HG03575 (cell line): Measurements from ENCODE around the gene PCK2.
A peak's percentile ranks its signal among the peaks of the same experiment; 100 is the strongest.

Experiments used
- ATAC-seq: cut with Tn5 transposase; IDR thresholded peaks from one replicate; pipeline ENCODE4 v1.9.1; 2021; ENCODE audit not compliant: unreplicated experiment, insufficient number of reproducible peaks, low FRiP score; ENCODE audit errors: extremely low read depth

Gene PCK2

GRCh38 chr14:24110060-24110459, 15.9 kb downstream of the PCK2 start:
- no peak for ATAC-seq

GRCh38 chr14:24110523-24110922, 16.4 kb downstream of the PCK2 start:
- ATAC-seq = no peak

GRCh38 chr14:24113379-24113800, 19.3 kb downstream of the PCK2 start:
- ATAC-seq = no peak

GRCh38 chr14:24113801-24114531, 19.9 kb downstream of the PCK2 start:
- ATAC-seq = peak; percentile 21

GRCh38 chr14:24114532-24115421, 20.7 kb downstream of the PCK2 start, which contains the start of the genes DCAF11 and NRL:
Gene DCAF11, plus strand, starts transcription at chr14:24114777. Its CDS starts 818 bp downstream, at chr14:24115595.
Gene NRL, minus strand, starts transcription at chr14:24114949. Its CDS starts 32,101 bp downstream, at chr14:24082848.
- peak; percentile 52 for ATAC-seq

GRCh38 chr14:24115422-24116127, 21.5 kb downstream of the PCK2 start:
- no peak for ATAC-seq

GRCh38 chr14:24116128-24116814, 22.2 kb downstream of the PCK2 start:
- ATAC-seq = no peak

- ATAC-seq = no peak
These were observed 23.1 kb downstream of the PCK2 start for GRCh38 chr14:24117179-24117578.

- ATAC-seq = no peak
These were observed 25.6 kb downstream of the PCK2 start for GRCh38 chr14:24119691-24120090.

GRCh38 chr14:24121210-24121609, 27.1 kb downstream of the PCK2 start:
- ATAC-seq = no peak

GRCh38 chr14:24122416-24122815, 28.3 kb downstream of the PCK2 start:
- ATAC-seq = no peak

GRCh38 chr14:24122898-24123297, 28.8 kb downstream of the PCK2 start:
- ATAC-seq = no peak

GRCh38 chr14:24123424-24124417, 29.6 kb downstream of the PCK2 start:
- ATAC-seq = no peak

GRCh38 chr14:24126939-24127338, 32.8 kb downstream of the PCK2 start:
- no peak for ATAC-seq

- no peak for ATAC-seq
These were observed 33.6 kb downstream of the PCK2 start for GRCh38 chr14:24127673-24128072.

- ATAC-seq = no peak
These were observed 35.4 kb downstream of the PCK2 start for GRCh38 chr14:24129410-24129998.

GRCh38 chr14:24130380-24130716, 36.2 kb downstream of the PCK2 start, which contains the start of gene FITM1:
Gene FITM1, plus strand, starts transcription at chr14:24130659. Its CDS starts 905 bp downstream, at chr14:24131564.
- ATAC-seq = no peak
